GM21381 (cell line): ENCODE results near the gene AASDHPPT.
"Not testable (repeated sequence)": the region's sequence is repeated elsewhere in the genome, so short reads cannot be mapped to it uniquely, and the experiment has no call there.

Source experiments
- ATAC-seq: cut with Tn5 transposase; IDR thresholded peaks from one replicate; pipeline ENCODE4 v1.9.1; 2021; ENCODE audit warnings: mild to moderate bottlenecking, moderate library complexity; ENCODE audit not compliant: unreplicated experiment

AASDHPPT gene, protein sequence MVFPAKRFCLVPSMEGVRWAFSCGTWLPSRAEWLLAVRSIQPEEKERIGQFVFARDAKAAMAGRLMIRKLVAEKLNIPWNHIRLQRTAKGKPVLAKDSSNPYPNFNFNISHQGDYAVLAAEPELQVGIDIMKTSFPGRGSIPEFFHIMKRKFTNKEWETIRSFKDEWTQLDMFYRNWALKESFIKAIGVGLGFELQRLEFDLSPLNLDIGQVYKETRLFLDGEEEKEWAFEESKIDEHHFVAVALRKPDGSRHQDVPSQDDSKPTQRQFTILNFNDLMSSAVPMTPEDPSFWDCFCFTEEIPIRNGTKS

DNA sequence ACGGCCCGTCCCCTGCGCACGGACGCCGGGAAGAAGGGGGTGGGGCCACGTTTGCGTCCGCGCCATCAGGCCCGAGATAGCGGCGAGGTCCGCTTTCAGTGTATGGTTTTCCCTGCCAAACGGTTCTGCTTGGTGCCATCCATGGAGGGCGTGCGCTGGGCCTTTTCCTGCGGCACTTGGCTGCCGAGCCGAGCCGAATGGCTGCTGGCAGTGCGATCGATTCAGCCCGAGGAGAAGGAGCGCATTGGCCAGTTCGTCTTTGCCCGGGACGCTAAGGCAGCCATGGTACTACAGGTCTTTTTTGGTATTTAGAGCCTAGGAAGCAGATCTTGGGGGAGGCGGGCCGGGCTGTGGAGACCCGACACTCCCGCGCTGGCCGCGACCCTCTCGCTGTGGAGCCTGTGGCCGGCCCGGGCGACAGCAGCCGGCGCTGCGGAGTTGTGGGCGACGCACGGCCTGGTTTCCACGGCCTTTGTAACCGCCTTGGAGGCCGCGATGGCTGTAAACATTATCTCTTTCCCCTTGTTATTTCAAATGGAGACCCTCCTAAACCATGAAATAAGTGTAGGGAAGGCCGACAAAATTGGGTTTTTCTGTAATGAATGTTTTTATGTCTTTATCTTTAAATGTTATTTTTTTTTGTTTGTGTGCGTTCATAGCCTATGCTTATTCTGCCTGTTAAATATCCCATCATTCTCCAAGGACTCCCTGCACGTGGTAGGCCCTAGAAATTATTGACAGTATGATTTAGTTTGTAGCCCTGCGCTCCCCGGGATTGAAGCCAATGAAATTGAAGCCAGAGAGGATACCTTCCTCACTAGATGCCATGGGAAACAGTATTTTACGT lies at the start of gene AASDHPPT:
Gene AASDHPPT (plus strand): TSS at position 54 of the 847 bp plus-strand sequence. CDS start 49 bp downstream, at position 103.
- peak; percentile 16 for ATAC-seq

DNA sequence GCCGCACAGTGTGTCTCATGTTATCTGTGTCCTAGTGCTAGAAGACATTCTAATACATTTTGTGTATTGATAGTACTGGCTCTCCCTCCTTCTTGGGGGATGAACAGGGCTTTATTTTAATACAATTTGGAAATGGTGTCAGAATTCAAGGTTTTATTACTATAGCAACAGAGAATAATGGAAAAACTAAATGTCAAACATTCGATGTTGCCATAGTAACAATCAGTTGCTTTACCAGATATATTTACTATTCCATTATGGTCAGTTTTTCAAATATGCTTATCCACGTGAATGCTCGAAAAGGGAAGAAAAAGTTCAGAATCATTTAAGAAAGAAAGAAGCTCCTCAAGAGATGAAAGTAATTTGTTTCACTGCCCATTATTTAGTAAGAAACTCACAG lies 46.9 kb upstream of the AASDHPPT start:
- no peak for ATAC-seq

DNA sequence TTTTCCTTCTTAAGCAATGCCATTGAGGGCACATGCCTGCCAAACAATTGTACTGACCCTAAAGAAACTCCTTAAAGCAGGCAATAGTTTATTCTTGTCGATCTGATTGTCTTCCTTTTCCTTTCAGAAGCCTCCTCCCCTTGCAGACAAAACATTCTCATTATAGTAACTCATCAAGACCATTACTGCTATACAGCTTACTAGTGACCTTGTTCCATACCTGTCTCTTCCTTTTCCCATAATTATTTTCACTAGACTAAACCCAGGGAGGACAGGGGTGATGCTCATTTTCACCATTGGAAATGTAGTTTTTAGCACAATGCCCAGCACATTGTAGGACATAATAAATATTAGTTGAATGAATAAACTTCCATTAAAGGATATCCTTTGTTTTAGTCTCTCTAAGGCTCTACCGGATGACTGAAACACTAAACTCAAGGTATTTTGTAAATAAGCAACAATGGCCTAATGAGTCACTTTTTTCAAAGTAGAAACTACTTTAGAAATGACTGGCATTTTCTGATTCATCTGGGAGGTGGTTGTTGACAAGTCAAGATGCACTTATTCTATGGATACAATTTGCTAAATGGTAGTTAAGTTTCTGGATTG lies 46.2 kb upstream of the AASDHPPT start:
- ATAC-seq, result no peak

- no peak for ATAC-seq
Measured at GRCh38 chr11:106031936-106032335, 45.5 kb upstream of the AASDHPPT start.

DNA sequence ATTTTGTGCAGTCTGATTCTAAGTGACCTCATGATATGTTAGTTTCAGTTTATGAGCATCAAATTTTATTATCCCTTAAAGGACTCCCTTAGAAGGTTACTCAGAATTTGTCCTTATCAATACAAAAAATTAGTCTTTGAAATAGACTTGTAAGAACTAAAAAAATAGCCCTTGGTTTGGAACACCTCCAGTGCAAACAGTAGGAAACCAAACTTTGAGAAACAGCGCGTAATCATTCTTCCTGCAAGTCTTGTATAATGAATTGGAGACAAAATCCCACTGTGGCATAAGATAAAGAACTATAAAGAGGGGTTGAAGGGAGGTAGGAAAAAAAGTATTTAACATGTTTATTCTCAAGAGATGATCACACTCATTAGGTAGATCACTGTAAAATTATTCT lies 44.6 kb upstream of the AASDHPPT start:
- no peak for ATAC-seq

DNA sequence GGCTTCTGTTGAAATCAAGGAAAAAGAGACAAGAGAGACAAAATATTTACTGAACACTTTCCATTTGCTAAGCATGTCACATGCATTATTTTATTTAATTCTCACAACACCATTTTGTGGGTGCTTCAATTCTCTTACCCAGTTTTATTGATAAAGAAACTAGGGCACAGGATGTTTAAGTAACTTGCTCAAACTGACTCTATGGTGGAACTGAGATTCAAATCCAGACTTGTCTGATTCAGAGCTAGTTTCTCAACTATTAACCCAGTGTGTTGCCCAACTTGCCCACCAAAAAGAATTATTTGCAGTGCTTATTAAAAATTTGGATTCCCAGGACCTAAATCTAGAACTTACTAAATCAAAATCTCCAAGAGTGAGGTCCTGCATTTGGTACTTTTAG lies 33.9 kb upstream of the AASDHPPT start:
- no peak for ATAC-seq

- ATAC-seq, result no peak
Measured at GRCh38 chr11:106047631-106048030, 29.8 kb upstream of the AASDHPPT start.

DNA sequence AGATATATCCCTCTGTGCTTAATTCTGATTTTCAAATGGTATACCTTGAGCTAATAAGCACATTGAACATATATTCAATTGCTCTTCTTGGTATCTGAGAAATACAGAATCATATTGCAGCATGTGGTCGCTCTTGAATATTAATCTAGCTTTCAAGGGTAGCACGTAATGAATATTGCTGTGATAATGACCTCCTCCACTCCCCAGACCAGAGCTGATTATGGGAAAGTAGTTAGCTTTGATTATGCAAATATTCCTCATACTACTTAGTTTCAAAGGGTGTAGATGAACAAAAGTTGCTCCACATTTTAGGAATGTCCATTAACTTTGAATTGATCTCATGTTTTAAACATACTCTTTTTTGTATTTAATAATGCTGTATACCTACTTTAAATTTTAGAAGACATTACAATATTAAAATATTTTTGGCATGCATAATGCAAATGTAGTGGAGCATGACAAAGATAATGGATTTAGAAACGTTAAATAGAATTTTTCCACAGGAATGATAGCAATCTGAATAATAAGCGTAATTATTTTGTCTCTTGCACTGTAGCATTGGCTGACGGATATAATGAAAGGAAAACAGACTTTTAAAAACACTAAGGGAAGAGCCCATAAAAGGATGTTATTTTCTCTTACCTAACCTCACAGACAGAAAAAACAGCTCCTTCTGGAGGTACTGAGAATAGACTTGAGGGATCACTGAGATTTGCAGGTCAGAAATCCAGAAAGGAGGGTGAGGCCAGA lies 27.6 kb upstream of the AASDHPPT start:
- no peak for ATAC-seq

DNA sequence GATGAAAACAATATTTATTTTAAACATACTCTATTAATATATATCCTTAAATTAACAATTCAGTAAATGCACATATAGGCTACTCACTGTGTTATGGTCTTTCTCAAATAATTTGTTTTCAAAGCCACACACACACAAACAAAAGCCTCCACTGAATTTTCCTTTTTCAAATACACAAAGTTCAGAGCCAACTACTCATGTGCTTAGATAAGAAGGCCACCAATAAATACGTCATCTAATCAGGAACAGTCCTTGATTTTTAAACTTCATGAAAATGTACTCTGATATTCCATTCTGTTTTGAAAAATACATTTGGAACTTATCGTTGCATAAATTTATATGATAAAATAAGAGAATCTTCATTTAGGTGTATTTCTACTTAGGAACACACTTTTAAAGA lies 26.4 kb upstream of the AASDHPPT start:
- no peak for ATAC-seq

DNA sequence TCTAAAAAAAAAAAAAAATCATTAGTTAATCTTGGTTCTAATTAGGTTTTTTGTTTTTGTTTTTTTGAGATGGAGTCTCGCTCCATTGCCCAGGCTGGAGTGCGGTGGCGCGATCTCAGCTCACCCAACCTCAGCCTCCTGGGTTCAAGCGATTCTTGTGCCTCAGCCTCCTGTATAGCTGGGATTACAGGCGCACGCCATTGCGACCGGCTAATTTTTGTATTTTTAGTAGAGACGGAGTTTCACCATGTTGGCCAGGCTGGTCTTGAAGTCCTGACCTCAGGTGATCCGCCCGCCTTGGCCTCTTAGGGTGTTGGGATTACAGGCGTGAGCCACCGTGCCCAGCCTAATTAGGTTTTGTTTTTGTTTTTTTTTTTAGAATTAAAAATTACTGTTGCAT lies 19.1 kb upstream of the AASDHPPT start:
- not testable (repeated sequence) for ATAC-seq

GRCh38 chr11:106059617-106060016 lies 17.8 kb upstream of the AASDHPPT start:
- no peak for ATAC-seq

DNA sequence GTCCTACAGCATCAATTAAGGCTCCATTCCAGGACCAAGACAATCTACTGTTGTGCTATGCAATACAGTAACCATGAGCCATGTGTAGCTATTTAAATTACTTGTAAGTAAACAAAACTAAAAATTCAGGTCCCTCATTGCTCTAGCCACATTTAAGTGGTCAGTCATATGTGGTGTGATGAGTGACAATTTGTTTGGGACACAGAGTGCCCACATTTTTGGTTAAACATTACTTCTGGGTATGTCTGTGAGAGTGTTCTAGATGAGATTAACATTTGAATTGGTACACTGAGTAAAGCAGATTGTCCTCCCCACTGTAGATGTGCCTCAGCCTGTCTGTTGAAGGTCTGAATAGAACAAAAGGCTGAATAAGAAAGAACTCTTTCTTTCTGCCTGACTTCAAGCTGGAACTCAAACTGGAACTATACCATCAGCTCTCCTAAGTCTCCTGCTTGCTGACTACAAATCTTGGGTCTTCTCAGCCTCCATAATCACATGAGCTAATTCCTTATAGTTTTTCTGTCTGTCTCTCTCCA lies 16.1 kb upstream of the AASDHPPT start:
- ATAC-seq, result peak; percentile 44

- ATAC-seq, result peak; percentile 55
Measured at GRCh38 chr11:106061954-106062949, 15.2 kb upstream of the AASDHPPT start.

GRCh38 chr11:106063009-106063408 lies 14.5 kb upstream of the AASDHPPT start:
- ATAC-seq, result peak; percentile 43

DNA sequence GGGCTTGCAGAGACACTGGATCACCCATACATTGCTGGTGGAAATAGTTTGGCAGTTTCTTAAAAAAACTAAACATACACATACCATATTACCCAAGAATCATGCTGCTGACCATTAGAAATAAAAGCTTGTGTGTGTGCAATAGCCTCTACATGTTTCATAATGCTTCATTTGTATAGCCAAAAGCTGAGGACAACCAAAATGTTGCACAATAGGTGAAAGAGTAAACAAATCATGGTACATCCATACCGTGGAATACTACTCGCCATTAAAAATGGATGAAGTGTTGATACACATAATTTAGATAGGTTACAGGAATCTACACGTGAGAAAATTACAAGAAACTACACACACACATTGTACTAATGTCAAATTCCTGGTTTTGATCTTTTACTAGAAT lies 6.9 kb upstream of the AASDHPPT start:
- ATAC-seq, result no peak

DNA sequence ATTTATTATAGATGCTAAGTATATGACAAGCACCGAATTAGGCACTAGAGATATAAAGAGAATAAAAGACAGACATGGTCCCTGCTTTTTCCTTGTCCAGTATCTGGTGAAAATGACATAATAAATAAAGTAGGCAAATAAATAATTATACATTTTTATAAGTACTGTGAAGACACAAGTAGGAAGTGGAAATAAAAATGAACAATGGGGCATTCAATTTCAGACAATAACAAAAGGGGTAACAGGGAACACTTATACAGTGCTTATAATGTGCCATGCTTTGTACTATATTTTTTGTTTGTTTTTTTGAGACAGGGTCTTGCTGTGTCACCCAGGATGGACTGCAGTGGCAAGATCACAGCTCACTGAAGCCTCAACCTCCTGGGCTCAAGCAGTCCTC lies 4.7 kb upstream of the AASDHPPT start:
- ATAC-seq, result no peak

DNA sequence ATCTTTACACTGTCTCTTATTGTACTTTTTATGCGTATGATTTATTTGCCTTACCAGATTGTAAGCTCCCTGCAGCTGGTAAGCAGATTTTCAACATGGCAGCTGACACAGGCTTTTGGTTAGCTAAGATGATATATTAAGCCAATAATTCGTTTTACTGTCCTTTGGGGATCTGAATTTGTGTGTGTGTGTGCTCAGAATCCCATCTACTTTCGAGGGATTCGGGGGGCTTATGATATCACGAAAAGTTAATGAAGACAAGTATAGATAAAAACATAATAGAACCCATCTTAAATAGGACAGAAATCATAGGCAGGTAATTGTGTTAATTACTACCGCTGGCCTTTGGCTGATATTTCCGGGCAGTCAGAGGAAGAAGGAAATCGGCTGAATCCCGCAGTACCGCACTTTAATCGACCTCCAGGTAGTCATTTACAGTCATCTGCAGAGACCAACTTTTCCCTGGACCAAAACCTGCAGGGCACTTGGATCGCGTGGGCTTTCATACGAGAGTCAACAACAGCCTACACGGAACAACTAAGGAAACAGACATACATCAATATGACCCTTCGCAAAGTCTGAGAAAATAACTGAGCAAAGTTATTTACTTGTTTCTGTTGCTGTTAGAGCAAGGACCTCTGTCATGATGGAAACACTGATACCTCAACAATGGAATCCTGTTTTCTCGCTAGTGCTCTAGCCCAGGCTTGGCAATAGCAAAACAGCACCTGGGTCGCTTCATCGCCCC lies 1.1 kb upstream of the AASDHPPT start:
- ATAC-seq, result no peak

- ATAC-seq, result peak; percentile 92
Measured at GRCh38 chr11:106076919-106077608, 398 bp upstream of the AASDHPPT start, which contains the start of gene KBTBD3. Gene KBTBD3, minus strand, starts transcription at chr11:106077347. Its CDS starts 18,250 bp downstream, at chr11:106059097.
